Muscle layer of duodenum (tissue), 2 donors: ENCODE data around the gene SLC35D3.
"Not testable (repeated sequence)": the region's sequence is repeated elsewhere in the genome, so short reads cannot be mapped to it uniquely, and the experiment has no call there.

Experiments
- H3K27ac ChIP-seq: one replicate; pipeline ENCODE4 v1.7.0; 2013; ENCODE audit warnings: mild to moderate bottlenecking, low read length
- H3K27me3 ChIP-seq: one replicate; pipeline ENCODE4 v1.7.0; 2013; ENCODE audit warnings: low read depth, mild to moderate bottlenecking, control low read depth, low read length
- H3K36me3 ChIP-seq, 2 donors: one replicate each; pipeline ENCODE4 v1.7.0; 2013; ENCODE audit warnings: low read length in 2 of 2, control low read depth in 1 of 2, mild to moderate bottlenecking in 1 of 2; ENCODE audit not compliant: insufficient read depth in 2 of 2, control insufficient read depth in 1 of 2
- H3K4me1 ChIP-seq, 2 donors: one replicate each; pipeline ENCODE4 v1.7.0; 2013; ENCODE audit warnings: low read length in 2 of 2, mild to moderate bottlenecking in 2 of 2, control low read depth in 1 of 2, moderate library complexity in 1 of 2; ENCODE audit not compliant: insufficient read depth in 2 of 2, control insufficient read depth in 1 of 2
- H3K4me3 ChIP-seq, 2 donors: one replicate each; pipeline ENCODE4 v1.7.0; 2013; ENCODE audit warnings: low read length in 2 of 2, low read depth in 1 of 2, mild to moderate bottlenecking in 1 of 2
- H3K9me3 ChIP-seq, 2 donors: one replicate each; pipeline ENCODE4 v1.7.0; 2013; ENCODE audit warnings: low read length in 2 of 2, control low read depth in 1 of 2, mild to moderate bottlenecking in 1 of 2; ENCODE audit not compliant: control insufficient read depth in 1 of 2
- donor health status: healthy.

SLC35D3 gene

DNA sequence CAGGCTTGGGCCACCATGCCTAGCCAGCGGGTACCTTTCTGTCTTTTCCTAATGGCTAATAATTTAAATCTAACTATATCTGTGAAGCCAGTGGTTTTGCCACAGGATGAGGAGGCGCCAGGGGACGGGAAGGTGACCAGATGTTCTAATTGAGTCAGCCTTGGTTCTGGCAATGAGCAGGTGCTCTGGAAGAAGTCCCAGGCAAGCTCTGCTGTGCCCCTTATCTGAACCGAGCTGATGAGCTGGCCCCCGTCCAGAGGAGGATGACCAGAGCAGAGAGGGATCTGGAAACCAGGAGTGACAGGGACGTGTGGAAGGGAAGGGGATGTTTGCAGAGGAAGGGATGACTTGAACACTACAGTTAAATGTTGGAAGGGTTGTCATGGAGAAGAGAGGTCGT, 46.7 kb downstream of the SLC35D3 start:
- H3K27ac ChIP-seq: no peak overlapping the region
- no peak overlapping the region for H3K4me3 ChIP-seq
- H3K36me3 ChIP-seq: no peaks in the 10 kb centered on the region
- no peaks in the 10 kb centered on the region for H3K9me3 ChIP-seq
- no peaks in the 10 kb centered on the region for H3K4me1 ChIP-seq
- H3K27me3 ChIP-seq: no peaks in the 10 kb centered on the region

GRCh38 chr6:136969433-136969832, 47.3 kb downstream of the SLC35D3 start:
- H3K4me1 ChIP-seq: no peaks in the 10 kb centered on the region
- no peaks in the 10 kb centered on the region for H3K27me3 ChIP-seq
- no peaks in the 10 kb centered on the region for H3K36me3 ChIP-seq
- H3K4me3 ChIP-seq: no peak overlapping the region
- no peak overlapping the region for H3K27ac ChIP-seq
- H3K9me3 ChIP-seq: no peaks in the 10 kb centered on the region

- no peak overlapping the region for H3K27ac ChIP-seq
- H3K36me3 ChIP-seq: no peaks in the 10 kb centered on the region
- H3K27me3 ChIP-seq: no peaks in the 10 kb centered on the region
- H3K4me1 ChIP-seq: no peaks in the 10 kb centered on the region
- H3K9me3 ChIP-seq: no peaks in the 10 kb centered on the region
- no peak overlapping the region for H3K4me3 ChIP-seq
Measured at GRCh38 chr6:136969930-136970329, 47.8 kb downstream of the SLC35D3 start.

DNA sequence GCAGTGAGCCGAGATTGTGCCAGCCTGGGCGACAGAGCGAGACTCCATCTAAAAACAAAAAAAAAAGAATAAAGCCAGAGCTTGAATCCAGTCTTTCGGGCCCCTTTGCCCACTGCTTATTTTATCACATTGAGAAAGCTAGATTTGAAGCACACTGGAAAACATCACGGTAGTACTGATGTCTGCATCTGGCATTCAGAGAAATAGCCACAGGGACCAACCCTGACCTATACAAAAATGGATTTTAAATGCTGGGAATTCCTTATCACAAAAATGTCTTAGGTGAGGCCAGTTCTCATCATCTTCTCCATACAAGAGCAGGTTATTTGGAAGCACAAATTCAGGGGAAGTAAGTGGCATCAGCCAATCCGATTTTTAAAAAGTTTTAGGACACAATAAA, 49.5 kb downstream of the SLC35D3 start:
- Histone ChIP-seq H3K36me3 (no peaks in the 10 kb centered on the region), H3K4me3 (no peak overlapping the region), H3K27ac (no peak overlapping the region), H3K4me1 (no peaks in the 10 kb centered on the region), H3K9me3 (no peaks in the 10 kb centered on the region), H3K27me3 (no peaks in the 10 kb centered on the region)

DNA sequence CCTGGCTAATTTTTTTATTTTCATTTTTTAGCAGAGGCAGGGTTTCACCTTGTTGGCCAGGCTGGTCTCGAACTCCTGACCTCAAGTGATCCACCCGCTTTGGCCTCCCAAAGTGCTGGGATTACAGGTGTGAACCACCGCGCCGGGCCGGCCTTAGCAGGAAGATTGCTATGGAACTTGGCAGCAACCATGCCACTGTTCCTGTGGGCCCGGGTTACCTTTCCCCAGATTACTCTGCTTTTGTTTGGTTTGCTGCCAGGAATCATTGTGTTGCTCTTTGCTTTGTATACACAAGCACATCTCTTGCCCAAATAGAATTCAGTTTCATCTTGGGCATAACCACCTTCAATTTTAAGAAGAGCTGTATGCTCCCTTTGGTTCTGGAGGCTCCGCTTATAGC, 51.7 kb downstream of the SLC35D3 start:
- H3K9me3 ChIP-seq, H3K27me3 ChIP-seq, H3K36me3 ChIP-seq, H3K4me1 ChIP-seq, H3K27ac ChIP-seq, H3K4me3 ChIP-seq: not testable (repeated sequence)
